ENCODE data around the gene RASD1. TPM values are rescaled to one million over a fixed set of nuclear protein-coding genes. Genes with fewer than 3 reads are reported as not detected.
A peak's percentile ranks its signal among the peaks of the same experiment; 100 is the strongest.

Gene RASD1
- total and polyA plus RNA-seq, 2 of the 4 experiments (the other 2 are of a cell fraction): 0.54 to 1.8 TPM

DNA sequence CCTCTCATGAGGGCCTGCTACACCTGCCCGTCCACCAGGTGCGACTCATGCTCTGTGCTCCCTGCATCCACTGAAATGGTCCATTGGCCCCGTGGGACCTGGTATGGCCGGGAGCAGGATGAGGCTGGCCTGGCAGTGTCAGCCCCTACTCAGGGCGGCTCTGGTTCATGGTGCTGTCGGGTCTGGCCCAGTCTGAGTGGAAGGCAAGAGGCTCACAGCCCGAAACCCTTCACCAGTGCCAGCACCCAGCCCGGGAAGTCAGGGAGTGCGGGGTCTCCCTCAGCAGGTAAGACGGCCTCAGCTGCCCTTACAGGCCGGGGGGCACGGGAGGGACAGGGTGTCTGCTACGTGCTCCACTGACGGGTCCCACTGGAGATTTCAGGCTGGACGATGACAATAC lies 40.5 kb upstream of the RASD1 start:
- Histone ChIP-seq H2BK120ac (ENCODE audit: low read depth, low read length) (no peak overlapping the region), H2AK9ac (replicated peaks; ENCODE audit: low read depth, low read length, poor library complexity) (peak overlapping the region; percentile 16), H2BK20ac (ENCODE audit: low read depth, low read length) (no peak overlapping the region), H3K14ac (replicated peaks; ENCODE audit: low read depth, low read length) (no peak overlapping the region), H4K91ac (ENCODE audit: insufficient read depth, low read depth, low read length) (no peak overlapping the region), H2AFZ (replicated peaks; ENCODE audit: low read length, poor library complexity) (no peak overlapping the region), H4K8ac (ENCODE audit: low read depth in 2 of 2, low read length in 2 of 2) (no peak overlapping the region), H3K4me3 (ENCODE audit: insufficient read depth, low read depth, low read length) (no peak overlapping the region), H4K5ac (ENCODE audit: low read depth, low read length) (no peak overlapping the region), H3K56ac (ENCODE audit: extremely low read depth, insufficient read depth, low read length) (no peak overlapping the region), H4K20me1 (ENCODE audit: insufficient read depth, low read length) (no peaks in the 10 kb centered on the region), H3K9me3 (ENCODE audit: control insufficient read depth, insufficient read depth, low read length) (no peaks in the 10 kb centered on the region), H3K4ac (ENCODE audit: low read depth, low read length) (no peak overlapping the region), H3K9ac (ENCODE audit: low read depth, low read length) (no peak overlapping the region), H3K23ac (ENCODE audit: low read depth, low read length) (no peak overlapping the region), H3K27me3 (ENCODE audit: control insufficient read depth, insufficient read depth, low read length) (no peaks in the 10 kb centered on the region), H3K18ac (ENCODE audit: low read depth, low read length) (no peak overlapping the region), H3K36me3 (ENCODE audit: control insufficient read depth, insufficient read depth, low read length) (no peaks in the 10 kb centered on the region), H2BK5ac (ENCODE audit: low read depth, low read length, poor library complexity, severe bottlenecking) (no peak overlapping the region), H3K27ac (ENCODE audit: insufficient read depth, low read length) (no peak overlapping the region), H2AK5ac (ENCODE audit: low read depth, low read length) (no peak overlapping the region), H3K9me1 (ENCODE audit: insufficient read depth, low read length) (0 out of 2 replicates have a peak, but pooled peaks cover 4% of the 10 kb centered on the region), H2BK15ac (ENCODE audit: low read depth, low read length) (no peak overlapping the region), H3K4me1 (ENCODE audit: control insufficient read depth, insufficient read depth, low read length) (peaks cover 8% of the 10 kb centered on the region; the same call in 1 of the 2 replicates), H3K79me1 (ENCODE audit: low read depth in 1 of 2, low read length in 2 of 2) (no peaks in the 10 kb centered on the region), H3K4me2 (ENCODE audit: low read depth, low read length) (no peak overlapping the region)
- TF ChIP-seq RCOR1 (IDR thresholded peaks at IDR 0.05; ENCODE audit: insufficient replicate concordance, low read length) (no peak), ELK1 (IDR thresholded peaks at IDR 0.05; ENCODE audit: borderline replicate concordance, low read depth, low read length) (no peak), CHD1 (IDR thresholded peaks at IDR 0.05; ENCODE audit: low read depth, low read length) (no peak), USF2 (IDR thresholded peaks at IDR 0.05; ENCODE audit: low read depth, low read length) (no peak), MAZ (IDR thresholded peaks at IDR 0.05; ENCODE audit: borderline replicate concordance, low read depth, low read length) (no peak), RFX5 (IDR thresholded peaks at IDR 0.05; ENCODE audit: low read depth, low read length) (no peak), BHLHE40 (IDR thresholded peaks at IDR 0.05; ENCODE audit: low read depth, low read length) (no peak), FOS (IDR thresholded peaks at IDR 0.05; ENCODE audit: low read depth, low read length) (no peak), RAD21 (IDR thresholded peaks at IDR 0.05; ENCODE audit: low read length) (no peak), POLR2A (IDR thresholded peaks at IDR 0.05; ENCODE audit: low read depth, low read length) (no peak), MAFK (IDR thresholded peaks at IDR 0.05; ENCODE audit: low read depth, low read length) (no peak)
- no peak for DNase-seq
- ChIA-PET CTCF (no interaction called here), POLR2A (ENCODE audit: unreplicated experiment) (no interaction called here)
- intact Hi-C loops (cut with micrococcal nuclease): no loop called here
- BruUV-seq (replicated peaks): no TSS peak
- in situ Hi-C loops (cut with MboI; ENCODE audit: low sequenced_read_pairs): no loop called here
- 98% methylated on average over 11 of the region's 15 CpGs; no CpG with 5 or more reads in 1 of the 2 experiments for whole genome bisulfite sequencing, 2 experiments (ENCODE audit: extremely low coverage in 2 of 2, insufficient read length in 1 of 2)
- ATAC-seq (ENCODE audit: low read depth): no peak
- dilution Hi-C loops (cut with HindIII; ENCODE audit: low sequenced_read_pairs, unreplicated experiment): no loop called here
